GM12878 (cell line): Measurements from ENCODE around the gene CAMTA1. TPM values are rescaled to one million over a fixed set of nuclear protein-coding genes. Genes with fewer than 3 reads are reported as not detected.
"Not testable (repeated sequence)": the region's sequence is repeated elsewhere in the genome, so short reads cannot be mapped to it uniquely, and the experiment has no call there.

Experiments
- ATAC-seq: fragments of 200-7000 bp; cut with Tn5 transposase; 3 replicates; pipeline ENCODE4 v1.9.1; 2020; ENCODE audit warnings: mild to moderate bottlenecking, moderate library complexity
- BruUV-seq: library from RNA; stranded (reverse); fragments of 400-500 nt; replicated peaks from 2 replicates; lab custom pipeline; 2021; lab: Mats Ljungman, UMichigan
- CTCF ChIA-PET: fragments of 300-600 bp; sonication (Branson Sonifier 250); formaldehyde crosslinking; extraction: SDS; loops from one replicate; lab custom pipeline; 2021; ENCODE audit warnings: inconsistent platforms; lab: Yijun Ruan, JAX
- POLR2A ChIA-PET: fragments of 350-600 bp; formaldehyde crosslinking; extraction: SDS; loops from one replicate; lab custom pipeline; 2021; ENCODE audit warnings: inconsistent platforms; lab: Charles Lee
- RAD21 ChIA-PET: fragments of 300-600 bp; sonication (Branson Sonifier 250); formaldehyde crosslinking; loops from one replicate; lab custom pipeline; 2023; ENCODE audit warnings: antibody characterized with exemption; ENCODE audit not compliant: unreplicated experiment; lab: Charles Lee
- SMC1A ChIA-PET: fragments of 300-600 bp; sonication (Branson Sonifier 250); formaldehyde crosslinking; loops from one replicate; lab custom pipeline; 2023; ENCODE audit not compliant: unreplicated experiment, uncharacterized antibody; lab: Charles Lee
- DNase-seq: peaks from one replicate; pipeline ENCODE4 v3.0.0-alpha.2; 2011; ENCODE audit warnings: low read depth, low spot score
- FAIRE-seq: peaks from 3 replicates; lab custom pipeline; 2011; peaks lifted over from hg19 to GRCh38; lab: Jason Lieb, UNC
- H2AFZ ChIP-seq: 2 replicates; pipeline ENCODE4 v1.6.0; 2011; ENCODE audit warnings: low read depth, low read length, control low read depth; ENCODE audit not compliant: control insufficient read depth
- H3K27ac ChIP-seq: 2 replicates; pipeline ENCODE4 v1.5.1; 2011; ENCODE audit warnings: control low read depth; ENCODE audit not compliant: control insufficient read depth, insufficient read depth
- H3K27me3 ChIP-seq, 2 experiments: replicated peaks in 1 of 2; 2 replicates each; pipeline versions ENCODE4 v1.6.0 to v1.6.1; 2011; ENCODE audit warnings: low read length in 1 of 2; ENCODE audit not compliant: control insufficient read depth in 2 of 2, insufficient read depth in 2 of 2
- H3K36me3 ChIP-seq, 2 experiments: 2 replicates each; pipeline ENCODE4 v1.5.1; 2011; ENCODE audit warnings: low read length in 1 of 2; ENCODE audit not compliant: control insufficient read depth in 2 of 2, insufficient read depth in 2 of 2
- H3K4me1 ChIP-seq: 2 replicates; pipeline ENCODE4 v1.6.1; 2011; ENCODE audit warnings: mild to moderate bottlenecking, low read length, moderate library complexity, mixed read lengths; ENCODE audit not compliant: control insufficient read depth, insufficient read depth
- H3K4me2 ChIP-seq: 2 replicates; pipeline ENCODE4 v1.6.0; 2011; ENCODE audit warnings: control low read depth; ENCODE audit not compliant: control insufficient read depth, insufficient read depth
- H3K4me3 ChIP-seq: fragments of 200-600 bp; sonication (generic); 2 replicates; pipeline ENCODE4 v1.5.1; 2016
- H3K79me2 ChIP-seq: 2 replicates; pipeline ENCODE4 v1.6.0; 2011; ENCODE audit warnings: low read length; ENCODE audit not compliant: control insufficient read depth, insufficient read depth
- H3K9ac ChIP-seq: 2 replicates; pipeline ENCODE4 v1.8.0; 2011; ENCODE audit warnings: low read length, control low read depth, mixed read lengths; ENCODE audit not compliant: control insufficient read depth, insufficient read depth
- H3K9me3 ChIP-seq: replicated peaks from 3 replicates; pipeline ENCODE4 v1.5.1; 2011; ENCODE audit warnings: mild to moderate bottlenecking, low read length; ENCODE audit not compliant: control insufficient read depth, insufficient read depth
- H4K20me1 ChIP-seq: 2 replicates; pipeline ENCODE4 v1.6.0; 2011; ENCODE audit not compliant: control insufficient read depth, insufficient read depth
- BACH1 ChIP-seq: fragments of 450-650 bp; IDR thresholded peaks from 2 replicates; pipeline ENCODE4 v1.6.1; 2017; ENCODE audit warnings: mild to moderate bottlenecking, borderline replicate concordance
- CBX3 ChIP-seq: fragments of 200-600 bp; sonication (generic); IDR thresholded peaks from 2 replicates; pipeline ENCODE4 v1.6.1; 2016; ENCODE audit warnings: low read depth, borderline replicate concordance
- KLF5 ChIP-seq: fragments of 450-650 bp; IDR thresholded peaks from 2 replicates; pipeline ENCODE4 v1.6.1; 2014; ENCODE audit warnings: mild to moderate bottlenecking; ENCODE audit not compliant: partially characterized antibody
- MEF2B ChIP-seq: fragments of 450-650 bp; IDR thresholded peaks from 2 replicates; pipeline ENCODE4 v1.6.1; 2018; ENCODE audit warnings: mild to moderate bottlenecking, moderate library complexity; ENCODE audit not compliant: partially characterized antibody, poor library complexity, severe bottlenecking
- NR2C2 ChIP-seq: IDR thresholded peaks from 2 replicates; pipeline ENCODE4 v1.6.1; 2011; ENCODE audit warnings: borderline replicate concordance, low read depth; ENCODE audit not compliant: control insufficient read depth, insufficient read length
- SMAD5 ChIP-seq: IDR thresholded peaks from 2 replicates; pipeline ENCODE4 v1.6.1; 2016; ENCODE audit warnings: antibody characterized with exemption, low read depth
- SP1 ChIP-seq: IDR thresholded peaks from one replicate; pipeline ENCODE4 v1.6.1; 2011; ENCODE audit warnings: low read depth, low read length
- STAT1 ChIP-seq: fragments of 450-650 bp; conservative IDR thresholded peaks from 2 replicates; pipeline ENCODE4 v1.6.1; 2014; ENCODE audit warnings: antibody characterized with exemption, mild to moderate bottlenecking
- SUPT20H ChIP-seq: IDR thresholded peaks from 2 replicates; pipeline ENCODE4 v1.6.1; 2011; ENCODE audit warnings: low read depth, mild to moderate bottlenecking, low read length, moderate library complexity, borderline replicate concordance; ENCODE audit not compliant: control insufficient read depth
- TCF12 ChIP-seq: IDR thresholded peaks from 2 replicates; pipeline ENCODE4 v1.6.1; 2011; ENCODE audit warnings: low read depth, mild to moderate bottlenecking, low read length
- WGBS: methylation state at CpG from one replicate; pipeline ENCODE4 v1.1.6; 2016; ENCODE audit warnings: low lambda C conversion rate; ENCODE audit not compliant: insufficient replicate concordance, insufficient coverage; ENCODE audit errors: missing lambda C conversion rate; 5-methylcytosine and 5-hydroxymethylcytosine counted together
- in situ Hi-C: fragments of 300-500 bp; cut with MboI; formaldehyde crosslinking; loops from 9 replicates; pipeline ENCODE4 v1.14.3; 2018; ENCODE audit warnings: mixed read lengths
- intact Hi-C: fragments of 100-400 bp; cut with micrococcal nuclease; formaldehyde crosslinking; loops from one replicate; pipeline ENCODE4 v1.14.2; 2022; ENCODE audit not compliant: unreplicated experiment
- polyA plus RNA-seq, 11 experiments: library from polyadenylated mRNA; depleted of rRNA in 4 of 11; unstranded in 6 of 11; stranded (reverse) in 5 of 11; fragments of >200 nt; fragmentation: Nextera tagmentation in 4 of 11; fragmentation: Illumina TruSeq in 1 of 11; extraction: Ambion mirVana in 4 of 11; extraction: Trizol in 1 of 11; gene quantifications; 1 replicate in 1 of 11; 2 replicates in 10 of 11; pipeline versions ENCODE4 v1.2.1 to v1.2.3, GENCODE V29; 2011 to 2016; ENCODE audit warnings: inconsistent platforms in 2 of 11, missing spikeins in 2 of 11, low read depth in 1 of 11
- total RNA-seq, 4 experiments: library from RNA; depleted of rRNA in 3 of 4; stranded (reverse); fragments of >200 nt in 3 of 4; fragmentation: Illumina TruSeq in 1 of 4; extraction: Trizol in 1 of 4; gene quantifications; 2 replicates each; pipeline versions ENCODE4 v1.2.1 to v1.2.3, GENCODE V29; 2013 to 2021
- TF ChIP-seq, protein P1 (sequence below): IDR thresholded peaks from 2 replicates; pipeline ENCODE4 v1.6.1; 2012; ENCODE audit warnings: low read depth, low read length, improper control_type of control experiment

The CAMTA1 gene
- total and polyA plus RNA-seq, 10 of the 15 experiments (the other 5 are each of a cell fraction or from before 2014, with no cell fraction given): 37.7 to 148 (median 76.4) TPM

- 19% methylated on average over 6 of the region's 6 CpGs for WGBS
- H3K4me3 ChIP-seq, CTCF ChIA-PET, POLR2A ChIA-PET, H3K4me2 ChIP-seq, H4K20me1 ChIP-seq, SMC1A ChIA-PET, H3K9ac ChIP-seq, H3K4me1 ChIP-seq, DNase-seq, ATAC-seq, H2AFZ ChIP-seq, H3K27me3 ChIP-seq, H3K9me3 ChIP-seq, BruUV-seq, intact Hi-C loops, RAD21 ChIA-PET, H3K79me2 ChIP-seq, FAIRE-seq, in situ Hi-C loops, H3K27ac ChIP-seq, H3K36me3 ChIP-seq: not testable (repeated sequence)
Measured at GRCh38 chr1:7604906-7605305, 819.7 kb downstream of the CAMTA1 start.

GRCh38 chr1:7606096-7606495 is 820.8 kb downstream of the CAMTA1 start:
- FAIRE-seq: no peak
- Histone ChIP-seq H3K9me3 (no peaks in the 10 kb centered on the region), H3K4me2 (no peak overlapping the region), H3K4me3 (no peak overlapping the region), H3K4me1 (no peaks in the 10 kb centered on the region), H2AFZ (no peak overlapping the region), H3K9ac (no peak overlapping the region), H3K36me3 (no peaks in the 10 kb centered on the region), H3K27me3 (no peaks in the 10 kb centered on the region), H3K27ac (no peak overlapping the region), H3K79me2 (no peaks in the 10 kb centered on the region), H4K20me1 (no peaks in the 10 kb centered on the region)
- DNase-seq: no peak
- WGBS: 13% methylated on average over 4 of the region's 4 CpGs
- intact Hi-C loops (no loop called here), in situ Hi-C loops (no loop called here)
- ChIA-PET POLR2A (no interaction called here), CTCF (no interaction called here), RAD21 (no interaction called here), SMC1A (no interaction called here)
- no TSS peak for BruUV-seq
- no peak for ATAC-seq
- TF ChIP-seq BACH1: no peak
- TF ChIP-seq TCF12: no peak
- no peak for TF ChIP-seq SP1
- TF ChIP-seq, protein P1, sequence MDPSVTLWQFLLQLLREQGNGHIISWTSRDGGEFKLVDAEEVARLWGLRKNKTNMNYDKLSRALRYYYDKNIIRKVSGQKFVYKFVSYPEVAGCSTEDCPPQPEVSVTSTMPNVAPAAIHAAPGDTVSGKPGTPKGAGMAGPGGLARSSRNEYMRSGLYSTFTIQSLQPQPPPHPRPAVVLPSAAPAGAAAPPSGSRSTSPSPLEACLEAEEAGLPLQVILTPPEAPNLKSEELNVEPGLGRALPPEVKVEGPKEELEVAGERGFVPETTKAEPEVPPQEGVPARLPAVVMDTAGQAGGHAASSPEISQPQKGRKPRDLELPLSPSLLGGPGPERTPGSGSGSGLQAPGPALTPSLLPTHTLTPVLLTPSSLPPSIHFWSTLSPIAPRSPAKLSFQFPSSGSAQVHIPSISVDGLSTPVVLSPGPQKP: no peak
- TF ChIP-seq MEF2B: no peak
- no peak for TF ChIP-seq KLF5
- TF ChIP-seq CBX3: no peak
- no peak for TF ChIP-seq NR2C2
- no peak for TF ChIP-seq SMAD5
- no peak for TF ChIP-seq SUPT20H
- no peak for TF ChIP-seq STAT1
